GM19035 (cell line): ENCODE data around the gene KIF1B.
"Not testable (repeated sequence)": the region's sequence is repeated elsewhere in the genome, so short reads cannot be mapped to it uniquely, and the experiment has no call there.

ENCODE experiments used
- ATAC-seq: cut with Tn5 transposase; IDR thresholded peaks from one replicate; pipeline ENCODE4 v1.9.1; 2021; ENCODE audit not compliant: unreplicated experiment

Gene KIF1B

DNA sequence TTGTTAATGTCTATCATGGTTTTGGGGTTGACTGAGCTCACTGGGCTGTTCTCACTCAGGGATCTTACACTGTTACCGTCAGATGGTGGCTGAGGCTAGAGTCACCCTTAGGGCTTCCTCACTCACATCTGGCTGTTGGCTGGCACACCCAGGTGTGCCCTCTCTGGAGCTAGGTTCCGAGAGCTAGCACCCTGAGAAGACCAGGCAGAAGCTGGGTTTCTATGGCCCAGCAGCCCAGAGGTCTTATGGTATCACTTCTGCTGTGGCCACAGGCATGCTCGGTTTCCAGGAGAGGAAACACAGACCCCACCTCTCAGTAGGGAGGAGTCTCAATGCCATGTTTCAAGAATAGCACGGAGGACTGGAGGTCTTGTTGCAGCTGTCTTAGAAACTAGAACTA, 20.7 kb upstream of the KIF1B start:
- ATAC-seq, result no peak

DNA sequence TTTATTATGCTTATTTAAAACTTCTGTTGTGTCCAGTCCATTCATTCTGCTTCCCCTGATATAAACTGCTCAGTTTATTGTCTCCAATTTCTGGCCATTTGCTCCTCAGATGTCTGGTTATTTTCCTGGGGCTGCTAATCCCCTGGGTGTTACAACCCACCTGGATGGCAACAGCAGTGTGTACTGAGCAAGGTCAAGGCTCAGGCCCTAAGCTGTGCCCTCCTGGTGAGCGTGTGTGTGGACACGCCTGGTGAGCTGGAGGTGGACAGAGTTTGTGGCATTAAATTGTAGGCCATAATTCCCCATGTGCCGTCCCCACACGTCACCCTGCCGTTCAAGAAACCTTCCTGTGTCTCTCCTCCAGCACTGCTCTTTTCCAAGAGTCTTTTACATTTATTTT, 18.1 kb upstream of the KIF1B start:
- no peak for ATAC-seq

- ATAC-seq, result no peak
Measured at GRCh38 chr1:10193288-10193687, 17.1 kb upstream of the KIF1B start.

DNA sequence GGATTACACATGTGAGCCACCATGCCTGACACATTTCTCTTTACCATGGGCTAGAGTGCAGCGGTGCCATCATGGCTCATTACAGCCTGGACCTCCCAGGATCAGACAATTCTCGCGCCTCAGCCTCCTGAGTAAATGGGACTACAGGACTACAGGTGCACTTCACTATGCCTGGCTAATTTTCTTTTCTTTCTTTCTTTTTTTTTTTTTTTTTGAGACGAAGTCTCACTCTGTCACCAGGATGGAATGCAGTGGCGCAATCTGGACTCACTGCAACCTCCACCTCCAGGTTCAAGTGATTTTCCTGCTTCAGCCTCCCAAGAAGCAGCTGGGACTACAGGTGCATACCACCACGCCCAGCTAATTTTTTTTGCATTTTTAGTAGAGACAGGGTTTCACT, 14.8 kb upstream of the KIF1B start:
- no peak for ATAC-seq

- ATAC-seq, result no peak
Measured at GRCh38 chr1:10196976-10197375, 13.4 kb upstream of the KIF1B start.

DNA sequence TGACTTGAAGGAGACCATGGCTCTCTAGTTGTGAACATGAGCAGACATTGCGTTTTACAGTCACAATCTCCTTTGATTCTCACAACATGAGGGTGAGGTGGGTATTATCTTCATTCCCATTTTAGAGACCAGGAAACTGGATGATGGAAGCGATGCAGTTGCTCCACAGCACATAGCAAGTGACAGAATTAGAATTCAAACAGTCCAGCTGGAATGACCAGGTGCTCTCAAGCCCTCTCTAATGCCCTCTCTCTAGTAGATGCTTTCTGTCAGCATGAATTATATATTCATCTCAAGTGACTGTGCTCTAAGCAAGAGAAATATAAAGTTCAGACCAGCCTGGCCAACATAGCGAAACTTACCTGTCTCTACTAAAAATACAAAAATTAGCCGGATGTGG, 9.8 kb upstream of the KIF1B start:
- ATAC-seq, result no peak

DNA sequence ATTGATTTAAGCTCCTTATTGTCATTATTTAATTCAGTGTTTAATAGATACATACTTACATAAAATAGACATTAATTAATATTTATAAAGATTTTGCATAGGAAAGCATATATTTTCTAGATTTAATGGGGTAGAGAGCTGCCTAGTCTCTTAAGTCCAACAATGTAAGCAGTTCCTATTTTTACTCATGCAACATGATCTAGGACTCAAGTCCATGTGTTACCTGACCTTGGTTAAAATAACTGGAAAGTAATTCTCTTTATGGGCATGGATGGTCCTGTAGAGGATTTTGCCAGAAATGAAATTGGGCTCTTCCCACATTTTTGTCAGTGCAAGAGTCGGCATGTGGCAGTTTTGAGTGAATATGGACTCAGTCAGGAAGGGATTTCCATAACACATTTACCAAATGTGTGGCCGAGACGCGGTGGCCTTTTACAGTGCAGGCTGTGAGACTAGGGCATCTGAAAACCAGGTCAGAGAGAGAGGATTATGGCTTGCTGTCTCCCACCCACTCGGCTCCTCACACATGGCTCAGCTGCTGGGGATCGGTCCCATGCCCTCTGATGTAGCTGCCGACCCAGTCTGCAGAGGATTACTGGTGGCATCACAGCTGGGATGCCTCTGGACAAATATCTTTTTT, 6.2 kb upstream of the KIF1B start:
- no peak for ATAC-seq

GRCh38 chr1:10205206-10205605, 5.2 kb upstream of the KIF1B start:
- ATAC-seq, result not testable (repeated sequence)

DNA sequence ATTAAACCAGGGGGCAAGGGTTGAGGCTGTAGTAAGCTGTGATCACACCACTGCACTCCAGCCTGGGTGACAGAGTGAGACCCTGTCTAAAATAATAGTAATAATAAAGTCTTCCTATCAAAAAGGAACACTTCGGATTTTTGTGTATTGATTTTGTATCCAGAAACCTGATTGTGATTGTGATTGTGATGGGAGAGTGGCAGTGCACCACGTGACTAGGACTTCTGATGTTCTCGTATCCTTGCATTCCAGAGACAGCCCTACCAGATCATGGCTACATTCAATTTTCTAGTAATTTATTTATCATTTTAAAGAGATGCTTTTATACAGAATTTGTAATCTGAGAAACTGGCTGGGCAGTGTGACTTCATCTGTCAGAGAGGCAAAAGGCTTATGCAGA, 2.6 kb upstream of the KIF1B start:
- no peak for ATAC-seq

DNA sequence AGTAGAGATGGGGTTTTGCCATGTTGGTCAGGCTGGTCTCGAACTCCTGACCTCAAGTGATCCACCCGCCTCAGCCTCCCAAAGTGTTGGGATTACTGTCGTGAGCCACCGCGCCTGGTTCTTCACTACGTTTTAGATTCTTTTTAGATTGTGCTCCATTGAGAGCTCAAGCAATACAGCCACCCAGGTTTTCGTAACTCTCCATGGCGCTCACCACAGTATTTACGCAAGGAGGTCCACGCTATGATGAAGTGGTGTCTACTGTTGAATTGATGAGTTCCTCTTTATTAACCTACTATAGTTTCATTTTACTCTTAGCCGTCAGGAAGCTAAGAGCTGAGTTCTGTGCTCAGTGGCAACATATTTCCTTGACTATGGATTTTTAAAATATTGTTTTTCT, 1.8 kb upstream of the KIF1B start:
- ATAC-seq, result no peak

- ATAC-seq, result no peak
Measured at GRCh38 chr1:10209590-10209904, 823 bp upstream of the KIF1B start.

DNA sequence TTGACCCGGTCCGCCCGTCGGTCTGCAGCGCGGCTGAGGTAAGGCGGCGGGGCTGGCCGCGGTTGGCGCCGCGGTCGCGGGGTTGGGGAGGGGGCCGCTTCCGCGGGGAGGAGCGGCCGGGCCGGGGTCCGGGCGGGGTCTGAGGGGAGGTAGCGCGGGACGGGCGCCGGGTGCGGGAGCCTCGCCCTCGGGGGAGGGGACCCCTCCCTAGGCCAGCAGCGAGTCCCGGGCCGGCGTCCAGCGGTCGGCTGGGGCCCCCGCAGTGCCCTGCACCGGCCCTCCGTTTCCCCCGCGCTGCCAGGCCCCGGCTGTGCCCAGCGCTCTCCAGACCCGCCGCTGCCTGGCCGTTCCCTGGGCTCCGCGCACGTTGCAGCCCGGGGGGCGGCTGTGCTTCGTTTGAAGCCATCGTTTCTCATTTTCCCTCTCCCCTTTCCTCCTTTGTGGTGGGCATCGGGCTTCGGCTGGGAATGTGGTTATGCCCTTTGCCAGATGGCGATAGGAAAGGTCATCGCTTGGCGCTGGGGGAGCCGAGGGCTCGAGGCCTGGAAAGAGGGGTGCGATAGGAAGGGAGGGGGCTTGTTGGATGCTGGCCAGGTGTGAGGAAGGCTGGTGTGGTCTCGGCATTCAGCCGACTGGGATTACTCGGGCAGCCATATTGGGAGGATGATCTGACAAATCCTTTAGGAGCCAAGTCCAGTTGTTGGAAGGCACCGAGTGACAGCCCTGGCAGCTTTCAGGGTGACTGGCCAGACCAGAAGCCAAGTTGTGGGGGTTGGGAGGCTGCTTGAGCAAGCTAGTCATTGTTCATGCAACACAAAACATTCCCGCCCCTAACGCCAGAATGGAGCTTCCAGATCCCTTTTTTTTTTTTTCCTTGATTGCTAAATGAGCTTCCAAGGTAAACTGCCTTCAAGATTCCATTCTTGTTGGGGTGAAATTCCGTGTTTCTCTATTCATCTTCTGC, 753 bp downstream of the KIF1B start:
- peak; percentile 12 for ATAC-seq

GRCh38 chr1:10211805-10212410, 1.5 kb downstream of the KIF1B start:
- ATAC-seq, result no peak

DNA sequence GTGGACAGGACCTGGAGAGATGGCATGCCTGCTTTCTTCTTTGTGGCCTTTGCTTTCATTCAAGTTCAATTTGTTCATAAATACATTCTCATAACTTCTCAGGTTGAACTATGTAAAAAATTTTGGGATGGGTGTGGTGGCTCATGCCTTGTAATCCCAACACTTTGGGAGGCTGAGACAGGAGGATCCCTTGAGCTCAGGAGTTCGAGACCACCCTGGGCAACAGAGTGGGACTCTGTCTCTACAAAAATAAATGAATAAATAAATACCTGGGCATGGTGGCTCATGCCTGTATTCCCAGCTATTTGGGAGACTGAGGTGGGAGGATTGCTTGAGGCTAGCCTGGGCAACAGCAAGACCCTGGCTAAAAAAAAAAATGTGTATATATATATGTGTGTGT, 2.1 kb downstream of the KIF1B start:
- no peak for ATAC-seq

DNA sequence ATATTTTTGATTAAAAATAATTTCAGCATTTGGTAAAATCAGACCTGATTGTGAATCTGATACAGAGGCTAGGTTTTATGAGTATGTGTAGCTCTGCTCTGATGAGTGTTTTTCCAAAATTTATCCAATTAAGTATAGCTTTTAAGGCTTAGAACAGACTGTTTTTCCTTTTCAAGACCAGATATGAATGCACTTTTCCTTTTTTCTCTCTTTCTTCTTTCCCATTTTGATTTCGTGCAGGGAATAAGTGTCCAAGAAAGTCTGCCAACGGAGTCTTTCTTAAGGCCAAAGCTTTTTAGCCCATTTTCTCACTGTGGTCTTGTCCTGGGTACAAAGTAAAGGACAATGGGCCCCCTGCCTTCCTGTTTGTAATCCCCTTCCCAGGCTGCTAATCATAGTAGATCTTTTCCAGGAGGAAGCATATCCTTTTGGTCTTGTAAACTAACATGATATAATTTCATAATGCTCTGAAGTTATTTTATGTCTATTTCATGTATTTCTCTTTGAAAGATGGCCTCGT, 2.9 kb downstream of the KIF1B start:
- no peak for ATAC-seq

DNA sequence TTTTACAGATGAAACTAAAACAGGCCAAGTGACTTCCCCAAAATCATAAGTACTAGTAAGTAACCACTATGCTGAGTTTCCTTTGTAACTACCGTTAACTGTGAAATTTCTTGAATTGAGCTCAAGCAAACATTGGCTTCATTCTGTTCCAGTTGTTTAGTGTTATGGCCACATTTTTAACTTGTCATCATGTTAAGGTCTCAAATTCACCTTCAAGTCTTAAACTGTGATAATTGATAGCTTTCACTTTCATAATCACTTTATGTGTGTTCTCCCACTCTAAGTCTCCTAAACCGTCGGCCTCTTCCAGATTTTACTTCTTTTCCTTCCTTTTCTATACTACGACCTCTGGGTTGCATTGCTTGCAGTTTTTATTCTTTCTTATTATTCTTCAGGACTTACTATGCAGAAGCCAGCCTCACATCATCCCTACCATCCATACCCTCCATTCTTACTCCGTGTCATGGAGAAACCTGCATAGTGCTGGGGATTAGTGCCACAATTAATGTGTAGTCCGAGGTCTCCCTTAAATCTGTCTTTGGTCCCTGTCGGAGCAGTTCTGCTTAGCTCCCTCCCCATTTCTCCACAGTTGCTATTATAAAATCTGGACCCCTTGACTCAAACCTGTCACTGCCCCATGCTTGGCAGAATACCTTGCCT, 5.8 kb downstream of the KIF1B start:
- no peak for ATAC-seq

DNA sequence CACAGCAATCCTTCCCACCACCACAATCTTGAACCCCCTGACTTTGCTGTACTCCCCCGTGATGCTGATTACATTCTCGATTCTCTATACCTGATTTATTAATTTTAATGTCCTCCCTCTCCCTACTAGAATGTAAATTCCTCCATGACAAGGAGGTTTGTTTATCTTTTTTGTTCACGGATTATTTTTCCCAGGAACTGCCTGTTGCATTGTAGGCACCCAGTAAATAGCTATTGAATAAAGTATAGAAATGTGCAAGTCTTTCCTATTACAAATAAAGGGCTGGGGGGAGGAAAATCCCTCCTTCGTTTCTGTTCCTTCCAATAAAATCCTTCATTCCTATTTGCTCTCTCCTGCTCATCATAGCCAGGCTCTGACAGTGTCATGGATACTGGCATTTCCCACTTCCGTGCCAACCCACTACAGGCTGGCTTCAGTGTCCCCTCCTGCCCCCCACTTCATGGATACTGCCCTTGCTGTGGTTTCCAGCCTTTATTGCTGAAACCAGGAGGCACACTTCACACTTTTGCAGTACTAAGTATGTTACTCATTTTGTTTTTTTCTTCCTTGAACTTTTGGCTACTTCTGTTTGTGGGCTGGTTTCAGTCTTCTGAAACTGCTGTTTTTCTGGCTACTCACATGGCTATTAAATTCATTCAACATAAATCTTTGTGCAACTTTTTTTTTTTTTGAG, 7.5 kb downstream of the KIF1B start:
- no peak for ATAC-seq

DNA sequence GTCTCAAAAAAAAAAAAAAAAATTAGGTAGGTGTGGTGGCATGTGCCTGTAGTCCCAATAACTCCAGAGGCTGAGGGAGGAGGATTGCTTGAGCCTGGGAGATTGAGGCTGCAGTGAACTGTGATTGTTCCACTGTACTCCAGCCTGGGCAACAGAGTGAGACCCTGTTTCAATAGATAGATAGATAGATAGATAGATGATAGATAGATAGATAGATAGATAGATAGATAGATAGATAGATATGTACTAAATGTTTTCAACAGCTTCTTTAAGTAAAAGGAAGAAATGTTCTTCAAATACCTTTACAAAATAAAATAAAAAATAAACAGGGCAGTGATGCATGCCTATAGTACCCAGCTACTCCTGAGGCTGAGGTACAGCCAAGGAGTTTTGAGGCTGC, 9.8 kb downstream of the KIF1B start:
- ATAC-seq, result no peak

DNA sequence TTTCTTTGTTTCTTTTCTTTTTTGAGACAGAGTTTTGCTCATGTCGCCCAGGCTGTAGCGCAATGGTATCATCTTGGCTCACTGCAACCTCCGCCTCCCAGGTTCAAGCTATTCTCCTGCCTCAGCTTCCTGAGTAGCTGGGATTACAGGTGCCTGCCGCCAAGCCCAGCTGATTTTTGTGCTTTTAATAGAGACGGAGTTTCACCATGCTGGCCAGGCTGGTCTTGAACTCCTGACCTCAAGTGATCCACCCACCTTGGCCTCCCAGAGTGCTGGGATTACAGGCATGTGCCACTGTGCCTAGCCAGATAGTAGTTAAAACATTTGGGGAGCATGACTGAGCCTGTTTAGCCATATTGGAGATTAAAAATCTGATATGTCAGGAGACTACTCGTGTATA, 10.3 kb downstream of the KIF1B start:
- not testable (repeated sequence) for ATAC-seq

- ATAC-seq, result no peak
Measured at GRCh38 chr1:10225573-10225972, 15.2 kb downstream of the KIF1B start.

GRCh38 chr1:10228528-10228927, 18.2 kb downstream of the KIF1B start:
- ATAC-seq, result no peak
